Inflammatory macrophage treated with lipopolysaccharide for 4 hours (primary cell): Measurements from ENCODE around the gene PC.

Experiments used
- DNase-seq: peaks from one replicate; pipeline ENCODE4 v3.0.0-alpha.2; 2020

PC gene

DNA sequence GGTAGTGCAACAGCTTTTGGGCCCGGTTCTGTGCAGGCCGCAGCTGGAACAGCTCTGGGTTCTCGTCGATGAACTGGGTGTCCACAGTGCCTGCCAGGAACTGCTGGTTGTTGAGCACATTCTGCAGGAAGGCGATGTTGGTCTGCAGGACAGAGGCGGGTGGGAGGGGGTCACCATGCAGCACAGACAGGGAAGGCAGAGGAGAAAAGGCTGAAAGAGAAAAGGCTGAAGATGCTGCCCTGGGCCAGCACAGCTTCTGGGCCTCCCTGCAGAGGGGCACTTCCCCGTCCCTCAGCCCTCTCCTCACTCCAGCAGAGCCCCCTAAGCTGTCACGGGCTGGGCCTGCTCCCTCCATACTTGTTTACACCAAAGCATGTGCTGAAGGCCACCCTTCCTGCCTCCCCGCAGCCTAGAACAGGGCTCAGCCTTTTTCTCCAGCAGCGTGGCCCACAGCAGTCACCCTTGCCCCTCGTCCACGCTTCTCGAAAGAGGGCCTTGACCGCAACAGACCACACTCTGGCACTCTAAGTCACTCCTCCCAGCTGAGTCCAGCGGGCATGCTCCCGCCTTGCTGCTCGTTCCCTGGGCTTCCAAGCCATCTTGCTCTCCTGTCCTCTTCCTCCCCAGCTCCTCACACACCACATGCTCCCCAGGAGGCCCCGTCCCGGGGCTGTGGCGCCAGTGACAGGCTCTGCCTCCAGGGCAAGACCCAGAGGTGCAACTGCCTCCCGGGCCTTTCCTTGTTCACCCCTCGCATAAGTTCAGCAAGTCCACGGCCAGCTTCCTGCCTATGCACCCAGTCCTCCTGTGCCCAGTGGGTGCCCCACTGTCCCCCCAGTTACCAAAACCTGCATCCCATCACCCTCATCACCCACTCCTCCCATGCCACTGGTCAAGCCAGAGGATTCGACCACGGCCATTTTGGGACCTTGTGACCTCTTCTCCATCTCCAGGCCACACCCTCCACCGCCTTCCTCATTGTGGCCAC is 104.6 kb downstream of the PC start:
- DNase-seq, result no peak

DNA sequence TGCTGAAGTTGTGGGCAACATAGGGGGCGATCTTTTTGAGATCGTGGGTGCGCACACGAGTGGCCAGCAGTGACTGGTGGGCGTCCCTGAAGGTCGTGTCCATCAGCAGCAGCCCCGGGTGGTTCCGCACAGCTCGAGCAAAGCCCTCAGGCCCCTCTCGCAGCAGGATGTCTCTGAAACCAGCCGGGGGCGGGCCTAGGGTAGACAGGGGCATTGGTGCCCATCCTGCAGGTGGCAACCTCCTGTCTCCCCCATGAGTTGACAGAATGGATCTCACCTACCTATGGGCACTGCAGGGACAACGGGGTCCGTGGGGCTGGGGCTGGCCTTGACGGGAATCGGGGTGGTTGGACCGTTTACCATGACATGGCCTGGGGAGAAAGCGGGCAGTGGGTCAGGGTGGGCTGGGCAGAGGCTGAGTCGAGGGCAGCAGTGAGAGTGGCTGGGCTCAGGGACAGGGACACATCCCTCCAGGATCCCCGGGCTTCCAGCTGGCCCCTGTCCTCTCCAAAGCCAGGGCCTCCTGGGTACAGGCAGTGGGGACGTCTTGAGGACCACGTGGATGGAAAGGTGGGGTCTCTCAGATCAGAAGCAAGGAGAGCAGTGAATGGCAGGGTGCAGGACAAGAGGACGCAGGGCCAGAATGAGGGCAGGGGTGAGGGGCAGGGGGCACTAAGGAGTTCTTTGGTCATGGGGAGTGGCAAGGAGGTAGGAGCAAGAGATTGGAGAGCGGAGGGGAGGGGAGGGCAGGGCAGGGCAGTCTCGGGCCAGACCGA is 105.5 kb downstream of the PC start:
- DNase-seq, result no peak

DNA sequence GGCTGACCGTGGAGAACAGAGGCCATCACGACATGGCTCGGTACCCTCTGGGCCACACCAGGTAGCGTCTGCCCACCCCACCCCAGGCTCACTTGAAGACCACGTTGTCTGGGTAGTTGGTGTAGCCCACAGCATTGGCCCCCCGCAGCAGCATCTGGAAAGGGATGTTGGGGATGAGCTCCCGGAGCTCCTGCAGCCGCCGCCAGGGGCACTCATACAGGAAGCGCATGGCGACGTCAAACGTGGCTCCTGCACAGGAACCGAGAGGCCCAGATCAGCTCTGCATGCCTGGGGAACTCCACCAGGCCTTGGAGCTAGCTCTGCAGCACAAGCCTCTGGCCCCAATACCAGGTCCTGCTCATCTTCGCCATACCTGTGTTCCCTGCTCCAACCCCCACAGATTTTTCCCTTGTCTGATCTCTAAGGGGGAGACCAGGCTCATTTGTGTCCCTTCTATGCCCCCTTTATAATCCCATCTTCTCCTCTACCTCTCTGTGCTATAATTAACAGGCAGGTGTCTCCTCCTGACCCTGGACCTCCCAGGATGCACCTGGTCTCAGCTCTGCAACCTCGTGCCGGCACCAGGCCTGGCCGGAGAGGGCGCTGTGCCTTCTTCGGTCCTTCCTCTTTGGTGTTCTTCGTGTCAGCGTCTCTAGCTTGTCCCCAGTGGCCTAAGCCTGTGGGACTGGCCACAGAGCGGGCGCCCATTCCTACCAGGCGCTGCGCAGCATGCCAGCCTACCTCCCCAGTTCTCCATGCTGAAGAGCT is 106.3 kb downstream of the PC start:
- DNase-seq, result peak; percentile 47

DNA sequence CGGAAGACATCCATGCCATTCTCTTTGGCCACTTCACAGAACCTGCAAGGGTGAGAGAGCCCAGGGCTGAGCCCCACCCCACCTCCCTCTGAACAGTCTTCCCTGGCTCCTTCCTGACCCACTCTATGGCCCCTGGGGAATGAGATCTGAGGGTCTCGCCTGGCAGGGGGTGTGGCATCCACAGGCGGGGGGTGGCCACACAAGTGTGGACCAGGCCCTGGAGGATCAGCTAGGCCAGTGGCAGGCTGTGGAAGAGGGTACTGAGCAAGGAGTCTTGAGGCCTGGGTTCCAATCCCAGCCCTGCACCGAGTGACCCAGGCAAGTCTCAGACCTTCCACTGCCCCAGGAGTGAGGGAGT is 107.0 kb downstream of the PC start:
- DNase-seq, result no peak

DNA sequence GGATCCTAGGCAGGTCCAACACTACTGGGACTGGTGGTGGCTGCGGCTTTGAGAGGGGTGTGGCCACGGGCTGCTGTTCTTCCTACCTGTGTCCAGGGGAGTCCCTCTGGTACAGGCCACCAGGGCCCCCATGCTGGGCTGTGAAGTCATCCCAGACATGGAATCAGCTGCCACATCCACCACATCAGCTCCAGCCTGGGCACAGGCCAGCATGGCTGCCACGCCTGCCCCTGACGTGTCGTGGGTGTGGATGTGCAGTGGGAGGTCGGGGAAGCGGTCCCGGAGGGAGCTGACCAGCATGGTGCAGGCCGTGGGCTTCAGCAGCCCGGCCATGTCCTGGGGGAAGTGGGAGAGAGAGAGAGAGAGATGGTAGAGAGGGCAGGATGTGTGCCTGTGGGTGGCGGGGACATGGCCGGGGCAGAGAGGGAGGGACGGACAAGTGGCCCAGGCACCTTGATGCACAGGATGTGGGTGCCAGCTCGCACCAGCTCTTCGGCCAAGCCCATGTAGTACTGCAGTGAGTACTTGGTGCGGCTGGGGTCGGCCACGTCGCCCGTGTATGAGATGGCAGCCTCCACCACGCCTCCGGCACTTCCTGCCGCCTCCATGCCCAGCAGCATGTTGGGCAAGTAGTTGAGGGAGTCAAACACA is 107.5 kb downstream of the PC start:
- no peak for DNase-seq

DNA sequence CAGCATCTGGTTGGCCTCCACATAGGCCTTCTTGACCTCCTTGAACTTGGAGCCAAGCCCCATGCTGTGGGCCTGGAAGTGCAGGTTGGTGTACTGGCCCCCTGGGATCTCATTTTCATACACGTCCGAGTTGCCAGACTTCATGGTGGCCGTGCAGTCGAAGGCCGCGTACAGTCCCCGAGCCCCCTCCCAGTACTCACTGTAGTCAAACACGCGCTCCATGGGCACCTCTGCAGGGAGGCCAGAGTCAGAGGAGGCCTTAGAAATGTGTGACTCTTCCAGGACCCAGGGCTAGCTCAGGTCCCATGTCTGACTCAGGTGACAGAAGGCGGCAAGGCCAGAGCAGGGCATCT is 108.0 kb downstream of the PC start:
- no peak for DNase-seq

DNA sequence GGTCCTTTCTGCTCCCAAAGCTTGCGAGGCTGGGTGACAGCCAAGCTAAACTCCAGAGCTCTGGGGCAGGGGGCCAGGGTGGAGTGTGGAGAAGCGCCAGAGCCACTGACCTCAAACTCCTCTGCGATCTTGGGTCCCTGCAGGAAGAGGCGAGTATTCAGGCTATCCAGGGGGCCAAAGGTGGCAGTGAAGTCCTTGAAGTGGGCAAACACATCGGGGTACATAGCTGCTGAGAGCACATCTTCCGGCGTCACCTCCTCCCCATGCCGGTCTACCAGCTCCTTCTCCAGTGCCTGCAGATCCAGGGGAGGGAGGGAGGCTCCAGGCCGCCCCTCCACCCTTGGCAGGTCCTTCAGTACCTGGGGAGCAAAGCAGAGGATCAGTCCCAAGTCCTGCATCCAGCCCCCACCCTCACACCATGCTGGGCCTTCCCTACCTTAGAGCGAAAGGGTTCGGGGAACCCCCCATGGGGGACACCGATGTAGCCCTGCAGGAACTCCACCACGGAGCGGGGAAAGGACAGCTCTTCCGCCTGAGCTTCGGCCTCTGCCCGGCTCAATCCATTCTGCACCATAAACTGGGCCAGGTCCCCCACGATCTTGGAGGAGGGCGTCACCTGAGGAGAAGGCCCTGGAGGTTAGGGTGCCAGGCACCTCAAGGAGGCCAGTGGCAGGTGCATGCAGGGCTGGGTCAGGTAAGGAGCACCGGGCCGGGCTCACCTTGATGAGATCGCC is 108.5 kb downstream of the PC start:
- DNase-seq, result no peak

DNA sequence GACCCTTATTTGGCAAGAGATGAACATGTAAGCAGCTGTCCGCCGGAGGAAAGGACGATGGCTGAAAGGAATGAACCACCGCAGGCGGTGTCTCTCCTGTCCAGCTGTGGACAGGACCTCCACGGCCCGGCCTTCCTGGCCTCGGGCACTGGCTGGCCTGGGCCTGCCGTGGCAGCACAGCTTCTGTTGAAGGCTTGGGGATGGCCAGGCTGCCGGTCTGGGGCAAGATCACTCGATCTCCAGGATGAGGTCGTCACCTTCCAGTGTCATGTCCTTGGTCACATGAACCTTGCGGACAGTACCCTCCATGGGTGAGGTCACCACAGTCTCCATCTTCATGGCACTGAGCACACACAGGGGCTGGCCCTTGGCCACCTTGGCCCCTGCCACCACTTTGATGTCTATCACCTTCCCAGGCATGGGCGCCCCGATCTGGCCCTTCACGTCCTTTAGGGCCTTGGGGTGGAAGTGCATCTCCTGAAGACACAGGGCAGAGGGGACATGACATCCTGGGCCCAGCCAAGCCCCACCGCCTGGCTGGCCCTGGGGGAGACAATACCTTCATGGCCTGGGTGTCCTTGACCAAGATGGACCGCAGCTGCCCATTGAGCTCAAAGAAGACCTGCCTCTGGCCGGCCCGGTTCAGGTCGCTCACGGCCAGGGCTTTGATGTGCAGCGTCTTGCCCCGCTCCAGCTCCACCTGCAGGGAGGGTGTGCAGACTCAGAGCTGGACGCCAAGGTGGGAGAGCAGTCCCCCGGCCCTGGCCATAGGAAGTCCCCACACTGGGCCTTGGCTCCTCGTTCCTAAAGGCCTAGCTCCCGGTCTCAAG is 109.3 kb downstream of the PC start:
- no peak for DNase-seq

DNA sequence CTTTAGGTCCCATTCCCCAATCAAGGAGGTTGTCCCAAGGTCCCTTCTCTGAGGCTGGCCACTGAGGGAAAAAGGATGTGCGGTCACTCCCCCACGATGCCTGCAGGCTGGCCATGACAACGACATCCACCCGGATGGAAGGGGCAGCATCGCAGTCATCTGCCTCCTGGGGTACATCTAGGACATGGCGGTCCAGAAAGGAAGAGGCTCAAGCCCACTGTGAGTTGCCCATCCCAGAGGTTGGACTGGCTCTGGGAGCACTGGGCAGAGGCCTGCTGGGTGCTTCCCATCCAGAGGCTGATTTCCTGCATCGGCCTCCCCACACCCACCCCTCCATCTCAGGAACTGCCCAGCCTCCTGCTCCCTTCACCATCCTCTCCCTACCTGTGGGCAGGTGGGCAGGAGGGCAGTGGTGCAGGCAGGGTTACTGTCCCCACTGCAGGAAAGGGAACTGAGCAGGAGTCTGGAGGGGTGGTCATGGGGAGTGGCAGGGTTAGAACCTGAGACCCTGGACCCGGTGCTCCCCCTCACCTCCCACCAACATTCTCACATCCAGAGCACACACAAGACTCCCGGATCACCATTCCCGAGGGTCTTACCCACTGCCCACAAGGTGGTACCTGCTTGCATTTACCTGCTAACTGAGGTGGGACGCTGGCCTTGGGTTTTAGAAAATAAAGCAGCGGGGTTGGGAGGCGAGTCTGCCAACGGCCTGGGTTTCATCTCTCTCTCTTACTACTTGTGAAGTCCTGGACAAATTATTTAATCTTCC is 110.5 kb downstream of the PC start:
- no peak for DNase-seq

DNA sequence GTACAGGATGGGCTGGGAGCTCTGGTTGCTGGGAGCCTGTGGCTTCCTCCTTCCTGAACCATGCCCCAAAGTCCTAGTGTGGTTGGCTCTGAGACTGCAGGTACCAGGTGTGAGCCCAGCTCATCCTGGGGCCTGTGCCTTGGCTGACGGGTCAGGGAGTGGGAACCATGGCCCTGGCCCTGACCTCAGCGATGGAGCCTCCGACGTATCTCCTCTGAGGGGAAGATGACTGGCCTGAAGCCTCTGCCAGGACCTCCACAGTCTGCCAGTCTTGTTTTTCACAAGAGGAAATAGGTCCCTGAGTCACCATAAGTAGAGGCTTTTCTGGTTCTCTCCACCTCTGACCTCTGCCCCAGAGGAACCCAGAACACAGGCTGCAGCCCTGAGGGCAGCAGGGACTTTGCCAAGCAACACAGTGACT is 111.5 kb downstream of the PC start:
- peak; percentile 40 for DNase-seq

DNA sequence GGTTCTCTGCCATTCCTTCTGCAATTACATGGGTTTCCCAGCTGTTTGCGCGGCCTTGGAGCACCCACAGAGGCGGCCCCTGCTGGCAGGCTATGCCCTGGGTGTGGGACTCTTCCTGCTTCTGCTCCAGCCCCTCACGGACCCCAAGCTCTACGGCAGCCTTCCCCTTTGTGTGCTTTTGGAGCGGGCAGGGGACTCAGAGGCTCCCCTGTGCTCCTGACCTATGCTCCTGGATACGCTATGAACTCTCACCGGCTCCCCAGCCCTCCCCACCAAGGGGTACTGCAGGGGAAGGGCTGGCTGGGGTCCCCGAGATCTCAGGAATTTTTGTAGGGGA is 112.3 kb downstream of the PC start:
- no peak for DNase-seq

DNA sequence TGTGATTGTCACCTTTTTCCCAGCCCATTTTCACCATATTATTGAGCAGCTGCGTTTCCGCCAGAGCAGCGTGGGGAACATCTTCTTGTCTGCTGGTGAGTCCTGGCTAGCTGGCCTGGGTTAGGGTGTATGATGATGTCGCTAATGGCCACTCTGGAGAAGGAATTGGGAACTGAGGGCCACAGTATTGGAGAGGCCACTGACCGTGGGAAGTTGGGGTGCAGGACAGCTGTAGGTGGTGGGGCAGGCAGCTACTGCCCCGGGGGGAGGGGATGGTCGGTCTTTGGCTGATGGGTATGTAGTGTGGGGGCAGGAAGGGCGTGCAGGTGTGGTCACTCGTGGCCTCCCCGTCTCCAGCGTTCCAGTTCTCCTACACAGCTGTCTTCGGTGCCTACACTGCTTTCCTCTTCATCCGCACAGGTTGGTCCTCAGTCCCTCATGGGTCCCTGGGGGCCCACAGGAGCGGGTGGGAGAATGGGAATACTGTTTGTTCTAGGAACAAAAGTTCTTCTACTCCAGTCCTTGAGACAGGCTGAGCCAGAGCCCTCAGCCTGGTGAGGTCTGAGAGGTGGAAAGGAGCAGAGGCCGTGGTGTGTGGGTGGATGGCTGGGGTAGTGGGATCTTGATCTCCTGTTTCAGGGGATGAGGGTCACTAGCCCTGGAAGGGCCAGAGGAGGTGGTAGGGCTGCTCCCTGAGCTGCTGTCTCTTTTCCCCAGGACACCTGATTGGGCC is 112.9 kb downstream of the PC start:
- DNase-seq, result no peak

DNA sequence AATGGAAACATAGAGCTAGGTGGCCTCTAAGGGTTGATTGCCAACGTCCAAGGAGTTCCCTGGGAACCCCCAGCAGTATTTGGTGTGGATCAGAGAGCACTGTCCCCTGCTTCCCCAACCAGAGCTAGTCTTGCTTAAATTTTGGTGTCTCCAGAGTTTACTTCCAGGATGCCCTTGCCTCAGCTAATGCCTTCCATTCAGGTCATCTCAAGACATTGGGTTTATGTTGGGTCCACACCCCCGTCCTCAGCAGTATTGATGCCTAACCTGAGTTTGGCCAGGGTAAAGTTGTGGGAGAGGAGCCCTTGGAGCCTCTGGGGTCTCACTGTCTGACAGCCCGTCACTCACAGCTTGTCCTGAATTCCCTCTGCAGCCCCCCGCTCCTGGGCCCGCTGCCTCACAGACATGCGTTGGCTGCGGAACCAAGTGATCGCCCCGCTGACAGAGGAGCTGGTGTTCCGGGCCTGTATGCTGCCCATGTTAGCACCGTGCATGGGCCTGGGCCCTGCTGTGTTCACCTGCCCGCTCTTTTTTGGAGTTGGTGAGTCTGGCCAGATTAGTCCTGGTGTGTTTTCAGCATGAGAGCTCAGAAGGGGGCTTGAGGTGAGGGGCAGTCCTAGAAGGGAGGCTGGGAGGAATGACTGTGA is 113.6 kb downstream of the PC start:
- no peak for DNase-seq

DNA sequence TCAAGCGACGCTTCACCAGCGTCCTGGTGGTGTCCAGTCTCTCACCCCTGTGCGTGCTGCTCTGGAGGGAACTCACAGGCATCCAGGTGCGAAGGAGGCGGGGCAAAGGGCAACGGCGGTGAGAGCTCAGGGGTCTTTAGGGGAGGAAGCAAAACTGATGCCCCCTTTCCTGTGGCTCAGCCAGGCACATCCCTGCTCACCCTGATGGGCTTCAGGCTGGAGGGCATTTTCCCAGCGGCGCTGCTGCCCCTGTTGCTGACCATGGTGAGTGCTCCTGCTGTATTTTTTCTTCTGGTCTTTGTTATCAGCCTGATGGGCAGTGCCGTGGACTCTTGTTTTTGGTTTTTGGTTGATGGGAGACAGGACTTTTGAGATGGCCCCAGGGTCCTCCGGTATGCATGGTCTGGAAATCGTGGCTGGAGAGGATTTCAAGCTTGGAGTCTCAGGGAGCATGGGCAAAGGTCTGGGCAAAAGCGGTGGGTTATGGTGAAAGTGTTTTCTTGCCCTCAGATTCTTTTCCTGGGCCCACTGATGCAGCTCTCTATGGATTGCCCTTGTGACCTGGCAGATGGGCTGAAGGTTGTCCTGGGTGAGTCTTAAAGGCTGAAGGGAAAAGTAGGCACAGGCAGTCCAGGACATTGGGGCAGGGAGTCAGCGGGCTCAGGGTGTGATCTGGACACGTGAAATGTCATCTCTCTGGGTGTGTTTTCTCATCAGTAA is 114.2 kb downstream of the PC start:
- no peak for DNase-seq

DNA sequence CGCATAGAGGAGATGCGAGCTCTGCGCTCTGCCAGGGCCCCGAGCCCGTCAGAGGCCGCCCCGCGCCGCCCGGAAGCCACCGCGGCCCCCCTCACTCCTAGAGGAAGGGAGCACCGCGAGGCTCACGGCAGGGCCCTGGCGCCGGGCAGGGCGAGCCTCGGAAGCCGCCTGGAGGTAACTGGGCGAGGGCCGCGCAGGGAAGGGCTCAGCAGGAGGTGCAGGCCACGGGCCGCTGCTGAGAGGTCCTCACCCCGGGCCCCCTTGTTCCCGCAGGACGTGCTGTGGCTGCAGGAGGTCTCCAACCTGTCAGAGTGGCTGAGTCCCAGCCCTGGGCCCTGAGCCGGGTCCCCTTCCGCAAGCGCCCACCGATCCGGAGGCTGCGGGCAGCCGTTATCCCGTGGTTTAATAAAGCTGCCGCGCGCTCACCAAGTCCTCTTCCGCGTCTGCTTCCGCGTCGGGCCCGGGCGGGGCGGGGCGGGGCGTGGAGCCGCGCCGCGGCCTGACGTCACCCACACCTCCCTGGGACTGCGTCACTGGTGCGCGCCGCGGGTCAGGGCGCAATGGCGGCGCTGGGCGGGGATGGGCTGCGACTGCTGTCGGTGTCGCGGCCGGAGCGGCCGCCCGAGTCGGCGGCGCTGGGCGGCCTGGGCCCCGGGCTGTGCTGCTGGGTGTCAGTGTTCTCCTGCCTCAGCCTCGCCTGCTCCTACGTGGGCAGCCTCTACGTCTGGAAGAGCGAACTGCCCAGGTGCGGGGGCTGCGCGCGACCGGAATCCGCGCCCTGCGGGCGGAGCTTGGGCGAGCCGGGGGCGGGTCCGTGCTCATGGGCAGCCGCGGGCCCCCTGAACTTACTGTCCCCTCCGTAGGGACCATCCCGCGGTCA is 115.0 kb downstream of the PC start, which contains the start of gene RCE1:
RCE1 (plus strand) TSS at position 546 of the 880 bp plus-strand sequence; CDS start at position 561, 15 bp downstream.
- DNase-seq, result peak; percentile 91

DNA sequence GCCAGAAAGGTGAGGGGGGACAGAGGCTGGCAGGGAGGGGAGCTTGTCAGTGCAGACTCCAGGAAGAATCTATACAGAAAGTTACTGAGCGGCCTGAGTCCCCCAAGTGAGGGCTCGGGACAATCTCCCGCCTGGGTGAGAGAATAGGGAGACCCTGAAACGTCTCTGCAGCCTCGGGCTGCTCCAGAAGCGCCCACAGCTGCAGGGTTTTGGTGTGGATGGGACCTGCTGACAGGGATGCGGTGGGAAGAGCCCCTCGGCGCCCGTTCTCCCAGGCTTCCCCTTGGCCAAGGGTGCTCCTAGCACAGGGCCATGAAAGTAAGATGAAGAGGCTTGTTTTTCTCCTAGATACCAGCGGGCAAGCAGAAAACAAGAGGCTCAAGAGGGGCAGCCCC is 115.7 kb downstream of the PC start:
- no peak for DNase-seq

DNA sequence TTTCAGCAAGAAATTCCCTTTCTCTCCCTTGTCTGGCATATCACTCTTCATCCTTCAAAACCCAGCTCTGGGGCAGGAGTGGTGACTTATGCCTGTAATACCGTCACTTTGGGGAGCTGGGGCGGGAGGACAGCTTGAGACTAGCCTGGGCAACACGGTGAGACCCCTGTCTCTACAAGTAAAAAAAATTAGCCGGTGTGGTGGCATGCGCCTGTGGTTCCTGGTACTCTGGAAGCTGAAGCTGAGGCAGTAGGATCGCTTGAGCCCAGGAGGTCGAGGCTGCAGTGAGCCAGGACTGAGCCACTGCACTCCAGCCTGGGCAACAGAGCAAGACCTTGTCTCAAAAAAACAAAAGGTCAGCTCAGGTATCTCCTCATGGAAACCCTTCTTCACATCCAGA is 116.3 kb downstream of the PC start:
- DNase-seq, result no peak
